SH-SY5Y (cell line): ENCODE results near the gene ZNF205.

Experiments
- GATA2 ChIP-seq: IDR thresholded peaks from 2 replicates; pipeline ENCODE4 v1.6.1; 2011; ENCODE audit warnings: mild to moderate bottlenecking, low read depth, low read length
- GATA3 ChIP-seq: IDR thresholded peaks from 2 replicates; pipeline ENCODE4 v1.6.1; 2011; ENCODE audit warnings: low read depth, mild to moderate bottlenecking, low read length, moderate library complexity

The ZNF205 gene

GRCh38 chr16:3135126-3135715 lies 22.8 kb downstream of the ZNF205 start:
- TF ChIP-seq GATA3 = no peak
- no peak for TF ChIP-seq GATA2

- TF ChIP-seq GATA3 (no peak), GATA2 (no peak)
Observed at GRCh38 chr16:3137267-3137666, 24.9 kb downstream of the ZNF205 start.

GRCh38 chr16:3138342-3138741 lies 26.0 kb downstream of the ZNF205 start:
- TF ChIP-seq GATA2 = no peak
- TF ChIP-seq GATA3 = no peak

- TF ChIP-seq GATA2 (no peak), GATA3 (no peak)
Observed at GRCh38 chr16:3138823-3139426, 26.5 kb downstream of the ZNF205 start.

- TF ChIP-seq GATA2 (no peak), GATA3 (no peak)
Observed at GRCh38 chr16:3140603-3141427, 28.4 kb downstream of the ZNF205 start.

- TF ChIP-seq GATA2 = no peak
- TF ChIP-seq GATA3 = no peak
Observed at GRCh38 chr16:3141781-3142311, 29.5 kb downstream of the ZNF205 start.

- no peak for TF ChIP-seq GATA2
- no peak for TF ChIP-seq GATA3
Observed at GRCh38 chr16:3142327-3142726, 29.9 kb downstream of the ZNF205 start.

- TF ChIP-seq GATA3 = no peak
- no peak for TF ChIP-seq GATA2
Observed at GRCh38 chr16:3142770-3143169, 30.4 kb downstream of the ZNF205 start.

GRCh38 chr16:3143189-3143588 lies 30.8 kb downstream of the ZNF205 start:
- TF ChIP-seq GATA3 (no peak), GATA2 (no peak)

- TF ChIP-seq GATA2 = no peak
- TF ChIP-seq GATA3 = no peak
Observed at GRCh38 chr16:3143598-3144320, 31.4 kb downstream of the ZNF205 start.

GRCh38 chr16:3144321-3144983 lies 32.1 kb downstream of the ZNF205 start:
- TF ChIP-seq GATA3 = no peak
- TF ChIP-seq GATA2 = no peak

- no peak for TF ChIP-seq GATA3
- no peak for TF ChIP-seq GATA2
Observed at GRCh38 chr16:3145151-3145550, 32.8 kb downstream of the ZNF205 start.

- no peak for TF ChIP-seq GATA2
- no peak for TF ChIP-seq GATA3
Observed at GRCh38 chr16:3145660-3146059, 33.3 kb downstream of the ZNF205 start.

GRCh38 chr16:3147046-3147756 lies 34.8 kb downstream of the ZNF205 start:
- TF ChIP-seq GATA3 (no peak), GATA2 (no peak)
